K562 (cell line): Measurements from ENCODE around the gene NOLC1. TPM values are rescaled to one million over a fixed set of nuclear protein-coding genes. Genes with fewer than 3 reads are reported as not detected.
A peak's percentile ranks its signal among the peaks of the same experiment; 100 is the strongest.

Experiments used
- DPF2 ChIP-seq: fragments of 450-650 bp; IDR thresholded peaks from 2 replicates; pipeline ENCODE4 v1.6.1; 2016
- ETV5 ChIP-seq: sonication (generic); formaldehyde crosslinking; IDR thresholded peaks from 2 replicates; pipeline ENCODE4 v1.4.0; 2020; ENCODE audit warnings: low read depth, mild to moderate bottlenecking, missing genetic modification reagents
- GABPB2 ChIP-seq: fragments of 250-450 bp; sonication (Bioruptor Pico); conservative IDR thresholded peaks from 2 replicates; pipeline ENCODE4 v1.5.1; 2021; ENCODE audit warnings: mild to moderate bottlenecking
- GTF2F1 ChIP-seq: IDR thresholded peaks from 2 replicates; pipeline ENCODE4 v1.6.1; 2011; ENCODE audit warnings: low read depth, low read length, improper control_type of control experiment
- ILK ChIP-seq: fragments of 450-650 bp; IDR thresholded peaks from 2 replicates; pipeline ENCODE4 v1.6.1; 2016; ENCODE audit warnings: missing genetic modification characterization, low read depth, mild to moderate bottlenecking, missing compliant biosample characterization, moderate library complexity, borderline replicate concordance
- KLF6 ChIP-seq: fragments of 250-450 bp; sonication (Bioruptor Pico); IDR thresholded peaks from 2 replicates; pipeline ENCODE4 v1.4.0; 2020; ENCODE audit warnings: mild to moderate bottlenecking, moderate library complexity, borderline replicate concordance
- MAFK ChIP-seq: IDR thresholded peaks from 2 replicates; pipeline ENCODE4 v1.6.1; 2011; ENCODE audit warnings: low read length, improper control_type of control experiment
- MBD2 ChIP-seq: sonication (generic); IDR thresholded peaks from 2 replicates; pipeline ENCODE4 v1.6.1; 2016; ENCODE audit warnings: low read depth, borderline replicate concordance
- MTA1 ChIP-seq: fragments of 450-650 bp; IDR thresholded peaks from 2 replicates; pipeline ENCODE4 v1.6.1; 2017; ENCODE audit warnings: borderline replicate concordance
- MYNN ChIP-seq, 2 experiments: sonication (generic); formaldehyde crosslinking in 1 of 2; IDR thresholded peaks; 2 replicates each; pipeline versions ENCODE4 v1.5.0 to v1.6.1; 2016 to 2020; ENCODE audit warnings: antibody characterized with exemption in 1 of 2, missing genetic modification reagents in 1 of 2
- NCOA6 ChIP-seq: fragments of 450-650 bp; IDR thresholded peaks from 2 replicates; pipeline ENCODE4 v1.6.1; 2017; ENCODE audit warnings: mild to moderate bottlenecking
- NR2F6 ChIP-seq: fragments of 450-650 bp; formaldehyde crosslinking; IDR thresholded peaks from 2 replicates; pipeline ENCODE4 v1.4.0; 2020; ENCODE audit warnings: mild to moderate bottlenecking
- PHB ChIP-seq: fragments of 250-450 bp; sonication (Bioruptor Pico); IDR thresholded peaks from 2 replicates; pipeline ENCODE4 v1.5.0; 2021
- POLR2G ChIP-seq: fragments of 200-400 bp; formaldehyde crosslinking; IDR thresholded peaks from 2 replicates; pipeline ENCODE4 v1.6.1; 2017; ENCODE audit warnings: low read depth, mild to moderate bottlenecking, antibody characterized with exemption, low read length, moderate library complexity
- SMARCA5 ChIP-seq: fragments of 450-650 bp; IDR thresholded peaks from 2 replicates; pipeline ENCODE4 v1.6.1; 2016
- TBL1XR1 ChIP-seq, 2 experiments: IDR thresholded peaks; 2 replicates each; pipeline ENCODE4 v1.6.1; 2012; ENCODE audit warnings: improper control_type of control experiment in 2 of 2, low read length in 2 of 2, mild to moderate bottlenecking in 1 of 2
- TEAD4 ChIP-seq, 2 experiments: sonication (generic) in 1 of 2; formaldehyde crosslinking in 1 of 2; IDR thresholded peaks; 2 replicates each; pipeline versions ENCODE4 v1.6.1 to v1.8.0; 2012 to 2022; ENCODE audit warnings: borderline replicate concordance in 1 of 2, inconsistent platforms in 1 of 2, low read length in 1 of 2, mild to moderate bottlenecking in 1 of 2, missing genetic modification reagents in 1 of 2
- TOE1 ChIP-seq, 2 experiments: fragments of 450-650 bp in 1 of 2; sonication (generic) in 1 of 2; formaldehyde crosslinking in 1 of 2; IDR thresholded peaks; 2 replicates each; pipeline versions ENCODE4 v1.7.1 to v1.8.0; 2016 to 2022; ENCODE audit warnings: borderline replicate concordance in 2 of 2, mild to moderate bottlenecking in 2 of 2, antibody characterized with exemption in 1 of 2, inconsistent platforms in 1 of 2, low read depth in 1 of 2, missing genetic modification reagents in 1 of 2, moderate library complexity in 1 of 2
- TRIM28 ChIP-seq: fragments of 450-650 bp; IDR thresholded peaks from 2 replicates; pipeline ENCODE4 v1.6.1; 2017
- ZBTB17 ChIP-seq: fragments of 450-650 bp; formaldehyde crosslinking; IDR thresholded peaks from 2 replicates; pipeline ENCODE4 v1.4.0; 2020; ENCODE audit warnings: mild to moderate bottlenecking
- ZBTB8A ChIP-seq: fragments of 450-650 bp; IDR thresholded peaks from 2 replicates; pipeline ENCODE4 v1.6.1; 2018; ENCODE audit warnings: mild to moderate bottlenecking, moderate library complexity; ENCODE audit not compliant: partially characterized antibody
- ZC3H4 ChIP-seq: sonication (generic); formaldehyde crosslinking; IDR thresholded peaks from 2 replicates; pipeline ENCODE4 v1.9.0; 2021; ENCODE audit warnings: missing genetic modification reagents, borderline replicate concordance
- ZNF140 ChIP-seq: fragments of 250-450 bp; sonication (Bioruptor Pico); IDR thresholded peaks from 2 replicates; pipeline ENCODE4 v1.8.0; 2021; ENCODE audit warnings: moderate library complexity, mild to moderate bottlenecking, inconsistent platforms
- ZNF253 ChIP-seq: fragments of 250-450 bp; sonication (Bioruptor Pico); conservative IDR thresholded peaks from 2 replicates; pipeline ENCODE4 v1.6.1; 2021; ENCODE audit warnings: mild to moderate bottlenecking
- ZNF41 ChIP-seq: fragments of 250-450 bp; sonication (Bioruptor Pico); conservative IDR thresholded peaks from 2 replicates; pipeline ENCODE4 v1.4.0; 2020; ENCODE audit warnings: mild to moderate bottlenecking
- ZNF785 ChIP-seq: fragments of 250-450 bp; sonication (Bioruptor Pico); IDR thresholded peaks from 2 replicates; pipeline ENCODE4 v1.4.0; 2020; ENCODE audit warnings: mild to moderate bottlenecking
- ZSCAN32 ChIP-seq: fragments of 450-650 bp; formaldehyde crosslinking; IDR thresholded peaks from 2 replicates; pipeline ENCODE4 v1.4.0; 2020; ENCODE audit warnings: mild to moderate bottlenecking, moderate library complexity
- ZZZ3 ChIP-seq: fragments of 450-650 bp; IDR thresholded peaks from 2 replicates; pipeline ENCODE4 v1.6.1; 2016; ENCODE audit warnings: antibody characterized with exemption, mild to moderate bottlenecking, moderate library complexity
- polyA plus RNA-seq, 8 experiments: library from polyadenylated mRNA; depleted of rRNA in 4 of 8; stranded (reverse) in 5 of 8; unstranded in 3 of 8; fragments of >200 nt; fragmentation: Nextera tagmentation in 2 of 8; fragmentation: Illumina TruSeq in 1 of 8; extraction: Ambion mirVana in 2 of 8; extraction: Trizol in 1 of 8; gene quantifications; 2 replicates each; pipeline versions ENCODE4 v1.2.1 to v1.2.3, GENCODE V29; 2011 to 2014; ENCODE audit warnings: inconsistent platforms in 1 of 8, missing spikeins in 1 of 8
- total RNA-seq, 7 experiments: library from RNA; depleted of rRNA in 6 of 7; stranded (reverse); fragments of >200 nt in 6 of 7; fragmentation: Illumina TruSeq in 2 of 7; extraction: Trizol in 2 of 7; gene quantifications; 2 replicates each; pipeline versions ENCODE4 v1.2.1 to v1.2.3, GENCODE V29; 2011 to 2021; ENCODE audit warnings: low replicate concordance in 1 of 7
- TF ChIP-seq, protein P1 (sequence below): sonication (generic); formaldehyde crosslinking; IDR thresholded peaks from 2 replicates; pipeline ENCODE4 v1.5.0; 2020; ENCODE audit warnings: missing genetic modification reagents
- TF ChIP-seq, protein P2 (sequence below): sonication (generic); formaldehyde crosslinking; IDR thresholded peaks from 2 replicates; pipeline ENCODE4 v1.8.0; 2022; ENCODE audit warnings: mild to moderate bottlenecking, missing genetic modification reagents

NOLC1 gene
- total and polyA plus RNA-seq, 9 of the 15 experiments (the other 6 are each of a cell fraction or from before 2014, with no cell fraction given) = 102 to 310 (median 165) TPM

DNA sequence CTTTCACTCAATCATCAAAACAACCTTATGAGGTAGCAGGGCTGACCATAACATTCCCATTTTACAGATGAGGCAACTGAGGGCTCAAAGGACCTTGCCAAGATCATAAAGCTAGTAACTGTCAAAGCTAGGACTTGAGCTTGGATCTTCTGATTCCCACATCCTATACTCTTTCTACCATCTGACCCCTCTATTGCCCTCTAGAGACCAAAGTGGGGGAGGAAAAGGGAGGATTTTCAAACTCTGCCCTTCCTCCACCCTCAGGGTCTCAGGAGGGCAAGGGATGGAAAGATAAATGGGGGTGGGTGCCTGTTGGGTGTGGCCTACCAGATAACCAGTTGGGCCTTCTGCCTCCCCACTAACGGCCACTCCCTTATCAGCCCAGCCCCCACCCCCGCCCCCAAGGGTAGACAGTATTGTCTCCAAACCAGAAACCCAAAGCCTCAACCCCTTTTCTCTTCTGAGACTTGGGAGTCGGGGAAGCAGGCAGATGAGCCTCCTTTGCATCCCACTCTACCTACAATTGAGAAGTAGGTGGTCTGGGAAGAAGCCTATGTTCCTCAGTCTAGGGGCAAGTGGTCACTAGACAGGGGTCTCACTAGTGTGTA, 39.9 kb upstream of the NOLC1 start (continued):
- no peak for TF ChIP-seq ZSCAN32 (CRISPR knock-in tag)
- no peak for TF ChIP-seq TRIM28
- no peak for TF ChIP-seq NCOA6
- TF ChIP-seq SMARCA5 = peak; percentile 93
- TF ChIP-seq MAFK = no peak
- no peak for TF ChIP-seq ZBTB17
- TF ChIP-seq ZNF785 = no peak
- TF ChIP-seq POLR2G = no peak
- TF ChIP-seq, protein P1, sequence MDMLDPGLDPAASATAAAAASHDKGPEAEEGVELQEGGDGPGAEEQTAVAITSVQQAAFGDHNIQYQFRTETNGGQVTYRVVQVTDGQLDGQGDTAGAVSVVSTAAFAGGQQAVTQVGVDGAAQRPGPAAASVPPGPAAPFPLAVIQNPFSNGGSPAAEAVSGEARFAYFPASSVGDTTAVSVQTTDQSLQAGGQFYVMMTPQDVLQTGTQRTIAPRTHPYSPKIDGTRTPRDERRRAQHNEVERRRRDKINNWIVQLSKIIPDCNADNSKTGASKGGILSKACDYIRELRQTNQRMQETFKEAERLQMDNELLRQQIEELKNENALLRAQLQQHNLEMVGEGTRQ (CRISPR knock-in tag) = no peak
- peak; percentile 66 to 87; a peak in 2 of 4 replicates for TF ChIP-seq TBL1XR1 (IDR thresholded peaks at IDR 0.05; ENCODE audit: low read length in 2 of 2)
- TF ChIP-seq KLF6 (CRISPR knock-in tag) = peak; percentile 26; the same call in 1 of the 2 replicates
- no peak for TF ChIP-seq ZNF253
- TF ChIP-seq ETV5 (CRISPR knock-in tag) = no peak
- TF ChIP-seq MYNN (IDR thresholded peaks at IDR 0.05) = peak; percentile 76; the same call in 1 of the 2 replicates
- TF ChIP-seq MYNN (CRISPR knock-in tag; IDR thresholded peaks at IDR 0.05) = no peak
- no peak for TF ChIP-seq PHB (CRISPR knock-in tag)
- TF ChIP-seq GABPB2 = no peak
- TF ChIP-seq DPF2 = peak; percentile 90
- TF ChIP-seq ZZZ3 = no peak
- TF ChIP-seq ZC3H4 = no peak
- TF ChIP-seq GTF2F1 = no peak
- peak; percentile 45; the same call in 1 of the 2 replicates for TF ChIP-seq MBD2
- TF ChIP-seq, protein P2, sequence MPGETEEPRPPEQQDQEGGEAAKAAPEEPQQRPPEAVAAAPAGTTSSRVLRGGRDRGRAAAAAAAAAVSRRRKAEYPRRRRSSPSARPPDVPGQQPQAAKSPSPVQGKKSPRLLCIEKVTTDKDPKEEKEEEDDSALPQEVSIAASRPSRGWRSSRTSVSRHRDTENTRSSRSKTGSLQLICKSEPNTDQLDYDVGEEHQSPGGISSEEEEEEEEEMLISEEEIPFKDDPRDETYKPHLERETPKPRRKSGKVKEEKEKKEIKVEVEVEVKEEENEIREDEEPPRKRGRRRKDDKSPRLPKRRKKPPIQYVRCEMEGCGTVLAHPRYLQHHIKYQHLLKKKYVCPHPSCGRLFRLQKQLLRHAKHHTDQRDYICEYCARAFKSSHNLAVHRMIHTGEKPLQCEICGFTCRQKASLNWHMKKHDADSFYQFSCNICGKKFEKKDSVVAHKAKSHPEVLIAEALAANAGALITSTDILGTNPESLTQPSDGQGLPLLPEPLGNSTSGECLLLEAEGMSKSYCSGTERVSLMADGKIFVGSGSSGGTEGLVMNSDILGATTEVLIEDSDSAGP = no peak
- TF ChIP-seq TEAD4 (IDR thresholded peaks at IDR 0.05; ENCODE audit: low read length) = peak; percentile 82
- no peak for TF ChIP-seq TEAD4 (CRISPR knock-in tag; IDR thresholded peaks at IDR 0.05; ENCODE audit: borderline replicate concordance)
- TF ChIP-seq ZNF41 (CRISPR knock-in tag) = no peak
- TF ChIP-seq NR2F6 (CRISPR knock-in tag) = no peak
- TF ChIP-seq ZNF140 (CRISPR knock-in tag) = no peak
- 0 out of 2 replicates have a peak, but pooled peaks have one; percentile 47 for TF ChIP-seq MTA1
- TF ChIP-seq ZBTB8A = no peak
- no peak for TF ChIP-seq ILK (tag)
- no peak for TF ChIP-seq TOE1 (IDR thresholded peaks at IDR 0.05; ENCODE audit: borderline replicate concordance)
- TF ChIP-seq TOE1 (CRISPR knock-in tag; IDR thresholded peaks at IDR 0.05; ENCODE audit: borderline replicate concordance, low read depth) = no peak
